HG03066 (cell line): ENCODE data around the gene ZNF483.
A peak's percentile ranks its signal among the peaks of the same experiment; 100 is the strongest.
"Not testable (repeated sequence)": the region's sequence is repeated elsewhere in the genome, so short reads cannot be mapped to it uniquely, and the experiment has no call there.

Experiments
- ATAC-seq: cut with Tn5 transposase; IDR thresholded peaks from one replicate; pipeline ENCODE4 v1.9.1; 2021; ENCODE audit warnings: low read depth; ENCODE audit not compliant: unreplicated experiment

The ZNF483 gene

DNA sequence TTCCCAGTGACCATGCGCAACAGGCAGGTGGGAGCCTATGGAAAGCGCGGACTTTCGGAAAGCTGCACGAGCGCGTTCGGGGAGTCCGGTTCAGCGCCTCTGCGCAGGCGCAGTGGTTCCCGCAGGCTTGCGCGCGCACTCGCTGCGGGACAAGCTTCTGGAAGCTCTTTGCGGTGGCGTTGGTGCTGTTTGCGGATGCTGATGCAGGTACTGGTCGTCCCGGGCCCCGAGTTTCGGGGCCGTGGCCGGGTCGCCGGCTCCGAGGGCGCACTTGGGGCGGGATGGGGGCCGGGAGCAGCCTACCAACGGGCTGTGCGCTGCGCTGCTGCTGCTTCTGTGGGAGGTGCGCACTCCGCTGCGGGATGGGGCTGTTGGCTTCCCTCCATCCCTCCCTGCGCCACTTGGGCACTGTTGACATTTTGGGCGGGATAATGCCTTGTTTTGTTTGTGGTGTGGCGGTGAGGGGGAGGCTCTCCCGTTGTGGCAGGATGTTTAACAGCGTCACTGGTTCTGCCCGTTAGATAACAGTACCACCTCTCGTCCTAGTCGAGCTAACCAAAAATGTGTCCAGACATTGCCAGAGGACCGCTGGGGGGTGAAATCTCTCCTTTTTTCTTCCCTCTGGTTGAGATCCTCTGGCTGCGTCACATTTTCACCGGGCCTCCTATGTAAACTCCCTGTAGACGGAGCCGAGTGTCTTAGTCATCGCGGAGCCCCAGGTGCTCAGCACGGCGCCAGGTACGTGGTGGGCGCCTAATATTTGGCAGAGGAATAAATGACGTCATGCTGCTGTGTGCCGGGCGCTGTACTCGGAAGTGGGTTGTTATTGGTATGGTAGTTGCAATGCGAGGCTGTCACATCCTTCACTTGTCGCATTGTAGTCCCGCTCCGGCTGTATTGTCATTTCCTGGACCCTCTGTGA lies at the start of gene ZNF483:
Gene ZNF483 (plus strand): TSS at position 124 of the 922 bp plus-strand sequence. CDS start 2,217 bp downstream, outside the sequence.
- ATAC-seq: no peak

- ATAC-seq: no peak
Observed at GRCh38 chr9:111475195-111475594, 49.8 kb upstream of the ZNF483 start.

DNA sequence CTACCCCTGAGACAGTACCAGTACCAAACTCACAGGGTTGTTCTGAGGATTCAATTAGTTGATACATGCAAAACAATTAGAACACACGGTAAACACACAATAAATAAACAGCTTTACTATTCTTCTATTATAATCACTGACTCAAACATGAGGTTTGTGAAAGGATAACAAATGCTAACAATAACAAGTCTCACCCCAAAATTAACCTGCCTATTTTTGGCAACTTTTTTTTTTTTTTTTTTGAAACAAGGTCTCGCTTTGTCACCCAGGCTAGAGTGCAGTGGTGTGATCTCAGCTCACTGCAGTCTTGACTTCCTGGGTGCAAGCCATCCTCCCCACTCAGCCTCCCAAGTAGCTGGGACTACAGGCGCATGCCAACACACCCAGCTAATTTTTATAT lies 47.3 kb upstream of the ZNF483 start:
- ATAC-seq: no peak

GRCh38 chr9:111481885-111482636 lies 42.9 kb upstream of the ZNF483 start:
- ATAC-seq: no peak

GRCh38 chr9:111482694-111483438 lies 42.1 kb upstream of the ZNF483 start:
- peak; percentile 69 for ATAC-seq

- peak; percentile 30 for ATAC-seq
Observed at GRCh38 chr9:111483439-111483857, 41.5 kb upstream of the ZNF483 start.

- peak; percentile 45 for ATAC-seq
Observed at GRCh38 chr9:111483858-111484571, 41.0 kb upstream of the ZNF483 start, which contains the start of gene ECPAS. Gene ECPAS, minus strand, starts transcription at chr9:111484383. Its CDS starts 11,465 bp downstream, at chr9:111472918.

GRCh38 chr9:111484572-111484894 lies 40.4 kb upstream of the ZNF483 start:
- no peak for ATAC-seq

- not testable (repeated sequence) for ATAC-seq
Observed at GRCh38 chr9:111497196-111497595, 27.8 kb upstream of the ZNF483 start.

GRCh38 chr9:111501005-111501562 lies 23.9 kb upstream of the ZNF483 start:
- no peak for ATAC-seq

- no peak for ATAC-seq
Observed at GRCh38 chr9:111501648-111502047, 23.3 kb upstream of the ZNF483 start.

DNA sequence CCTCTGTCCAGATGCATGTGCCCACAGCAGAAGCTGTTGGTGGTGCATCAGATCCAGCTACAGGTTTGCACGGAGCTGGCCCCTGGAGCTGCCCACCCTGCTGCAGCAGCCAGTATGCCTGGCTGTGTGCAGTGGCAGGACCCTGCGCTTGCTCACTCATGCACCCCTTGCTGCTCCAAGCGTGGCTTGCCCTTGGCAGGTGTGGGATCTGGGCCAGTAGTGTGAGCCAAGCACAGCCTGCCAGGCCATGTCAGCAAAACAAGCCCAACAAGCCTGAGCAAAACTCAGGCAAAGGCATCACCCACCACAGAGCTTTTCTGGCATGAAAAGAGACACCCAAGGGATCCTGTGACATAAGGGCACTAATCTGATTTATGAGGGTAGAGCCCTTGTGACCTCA lies 22.5 kb upstream of the ZNF483 start:
- ATAC-seq: no peak

DNA sequence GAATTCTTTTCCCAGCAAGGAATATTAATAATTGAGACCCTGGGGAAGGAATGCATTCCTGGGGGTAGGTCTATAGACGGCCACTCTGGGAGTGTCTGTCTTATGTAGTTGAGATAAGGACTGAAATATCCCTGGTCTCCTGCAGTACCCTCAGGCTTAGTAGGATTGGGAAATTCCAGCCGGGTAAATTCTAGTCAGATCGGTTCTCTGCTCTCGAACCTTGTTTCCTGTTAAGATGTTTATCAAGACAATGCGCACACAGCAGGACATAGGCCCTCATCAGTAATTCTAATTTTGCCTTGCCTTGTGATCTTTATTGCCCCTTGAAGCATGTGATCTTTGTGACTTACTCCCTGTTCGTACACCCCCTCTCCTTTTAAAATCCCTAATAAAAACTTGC lies 13.4 kb upstream of the ZNF483 start:
- not testable (repeated sequence) for ATAC-seq

DNA sequence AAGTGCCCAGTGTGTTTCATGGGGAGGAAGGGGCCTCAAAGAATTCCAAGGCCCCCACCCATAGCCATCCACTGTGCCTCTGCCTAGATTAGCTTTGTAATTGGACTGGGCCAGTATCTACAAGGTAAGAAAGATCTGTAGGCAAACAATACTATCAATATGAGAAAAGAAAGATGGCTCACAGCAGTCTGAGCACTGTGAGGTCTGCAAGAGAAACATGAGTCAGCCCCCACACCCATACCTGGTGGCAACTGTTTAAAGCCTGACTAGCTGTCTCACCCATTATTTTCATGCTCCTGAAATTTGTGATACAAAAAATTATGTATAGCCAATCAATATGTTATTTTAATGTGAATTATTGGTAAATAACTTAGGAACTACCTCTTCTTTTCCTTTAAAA lies 10.0 kb upstream of the ZNF483 start:
- no peak for ATAC-seq

- no peak for ATAC-seq
Observed at GRCh38 chr9:111516061-111516465, 8.9 kb upstream of the ZNF483 start.

GRCh38 chr9:111524731-111525055 lies 286 bp upstream of the ZNF483 start:
- ATAC-seq: no peak

- no peak for ATAC-seq
Observed at GRCh38 chr9:111527347-111527746, 2.4 kb downstream of the ZNF483 start.

DNA sequence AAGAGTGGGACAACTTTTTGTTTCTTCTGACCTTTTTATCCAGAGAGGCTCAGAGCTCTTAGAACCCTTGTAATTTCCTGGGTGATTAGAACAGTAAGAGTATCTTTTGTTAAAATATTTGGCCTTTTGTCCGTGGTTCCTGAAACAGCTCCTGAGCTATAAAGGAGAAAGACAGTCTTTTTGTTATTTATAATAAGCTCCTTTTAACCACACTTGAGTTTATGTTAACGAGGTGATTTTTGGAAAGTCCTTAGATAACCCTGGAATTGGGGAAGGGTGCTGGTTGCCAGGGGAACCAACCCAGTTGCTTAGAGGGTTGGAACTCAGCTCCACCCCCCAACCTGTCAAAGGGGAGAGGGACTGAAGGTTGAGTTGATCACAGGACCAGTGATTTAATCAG lies 4.8 kb downstream of the ZNF483 start:
- ATAC-seq: no peak

DNA sequence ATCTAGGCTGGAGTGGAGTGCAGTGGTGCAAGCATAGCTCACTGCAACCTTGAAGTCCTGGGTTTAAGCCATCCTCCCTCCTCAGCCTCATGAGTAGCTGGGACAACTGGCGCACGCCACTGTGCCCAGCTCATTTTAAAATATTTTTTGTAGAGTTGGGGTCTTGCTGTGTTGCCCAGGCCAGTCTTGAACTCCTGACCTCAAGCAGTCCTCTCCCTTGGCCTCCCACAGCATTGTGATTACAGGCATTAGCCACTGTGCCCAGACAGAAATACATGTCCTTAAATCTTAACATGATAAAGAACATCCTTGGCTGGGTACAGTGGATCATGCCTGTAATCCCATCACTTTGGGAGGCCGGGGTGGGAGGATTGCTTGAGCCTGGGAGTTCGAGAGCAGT lies 6.7 kb downstream of the ZNF483 start:
- ATAC-seq: no peak
